ENCODE measurements around the gene NPW. TPM values are rescaled to one million over a fixed set of nuclear protein-coding genes. Genes with fewer than 3 reads are reported as not detected.
A peak's percentile ranks its signal among the peaks of the same experiment; 100 is the strongest.

Gene NPW
- total RNA-seq, 4 donors from 2014 or later = not detected

DNA sequence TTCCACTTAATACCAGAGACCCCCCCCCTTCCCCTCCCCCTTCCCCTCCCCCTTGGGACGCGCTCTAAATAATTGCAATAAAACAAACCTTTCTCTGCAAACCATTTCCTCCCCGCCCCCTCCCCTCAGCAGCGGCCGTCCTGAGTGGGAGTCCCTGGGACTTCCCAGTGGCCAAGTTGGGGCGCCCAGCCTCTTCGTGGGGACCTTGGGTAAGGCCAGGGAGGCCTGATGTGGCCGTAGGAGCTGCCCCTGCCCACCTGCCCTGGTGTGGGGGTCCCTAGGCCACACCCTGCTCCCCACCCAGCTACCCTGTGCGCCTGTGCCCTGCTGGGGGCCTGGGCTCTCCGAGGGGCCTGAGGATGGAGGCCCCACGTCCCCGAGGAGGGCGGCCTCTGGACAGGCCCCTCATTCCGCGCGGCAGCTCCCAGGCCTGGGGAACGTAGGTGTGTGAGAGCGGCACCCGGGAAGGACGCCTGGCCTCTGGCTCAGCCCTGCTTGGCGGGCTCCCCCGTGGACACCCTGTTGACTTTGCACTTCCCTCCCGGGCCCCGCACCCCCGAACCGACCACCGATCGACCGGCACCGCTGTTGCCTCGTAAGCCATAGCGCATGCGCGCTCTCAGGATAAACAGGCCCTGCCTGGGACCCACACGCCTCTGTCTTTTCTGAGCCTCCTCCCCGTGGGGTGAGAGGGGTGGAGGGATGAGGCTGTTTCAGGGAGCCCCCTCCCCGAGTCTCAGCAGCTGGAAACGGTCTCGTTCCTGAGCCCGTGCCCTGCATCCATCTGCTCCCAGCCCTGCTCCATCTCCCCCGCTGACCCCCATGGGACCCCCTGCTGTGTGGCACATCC is 19.0 kb downstream of the NPW start:
- Histone ChIP-seq H3K27ac (peak overlapping the region; percentile 67 to 84 (median 76)), H3K9me3 (no peaks in the 10 kb centered on the region), H3K27me3 (no peaks in the 10 kb centered on the region), H3K36me3 (no peaks in the 10 kb centered on the region), H3K4me3 (peak overlapping the region in 2 of 4 donors; percentile 15 to 26), H3K4me1 (peaks cover 29 to 45% of the 10 kb centered on the region in 2 donors)
- DNase-seq = no peak
- intact Hi-C loops (cut with DNase I; ENCODE audit: low total_unique reads) (no loop called here), in situ Hi-C loops (cut with MboI; ENCODE audit: low sequenced_read_pairs in 4 of 4) (no loop called here)
- ATAC-seq = no peak
- TF ChIP-seq, protein P1, sequence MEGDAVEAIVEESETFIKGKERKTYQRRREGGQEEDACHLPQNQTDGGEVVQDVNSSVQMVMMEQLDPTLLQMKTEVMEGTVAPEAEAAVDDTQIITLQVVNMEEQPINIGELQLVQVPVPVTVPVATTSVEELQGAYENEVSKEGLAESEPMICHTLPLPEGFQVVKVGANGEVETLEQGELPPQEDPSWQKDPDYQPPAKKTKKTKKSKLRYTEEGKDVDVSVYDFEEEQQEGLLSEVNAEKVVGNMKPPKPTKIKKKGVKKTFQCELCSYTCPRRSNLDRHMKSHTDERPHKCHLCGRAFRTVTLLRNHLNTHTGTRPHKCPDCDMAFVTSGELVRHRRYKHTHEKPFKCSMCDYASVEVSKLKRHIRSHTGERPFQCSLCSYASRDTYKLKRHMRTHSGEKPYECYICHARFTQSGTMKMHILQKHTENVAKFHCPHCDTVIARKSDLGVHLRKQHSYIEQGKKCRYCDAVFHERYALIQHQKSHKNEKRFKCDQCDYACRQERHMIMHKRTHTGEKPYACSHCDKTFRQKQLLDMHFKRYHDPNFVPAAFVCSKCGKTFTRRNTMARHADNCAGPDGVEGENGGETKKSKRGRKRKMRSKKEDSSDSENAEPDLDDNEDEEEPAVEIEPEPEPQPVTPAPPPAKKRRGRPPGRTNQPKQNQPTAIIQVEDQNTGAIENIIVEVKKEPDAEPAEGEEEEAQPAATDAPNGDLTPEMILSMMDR (IDR thresholded peaks at IDR 0.05 in 4 of 5, conservative IDR thresholded peaks at IDR 0.05 in 1 of 5) = no peak
- TF ChIP-seq POLR2A (IDR thresholded peaks at IDR 0.05) = no peak

DNA sequence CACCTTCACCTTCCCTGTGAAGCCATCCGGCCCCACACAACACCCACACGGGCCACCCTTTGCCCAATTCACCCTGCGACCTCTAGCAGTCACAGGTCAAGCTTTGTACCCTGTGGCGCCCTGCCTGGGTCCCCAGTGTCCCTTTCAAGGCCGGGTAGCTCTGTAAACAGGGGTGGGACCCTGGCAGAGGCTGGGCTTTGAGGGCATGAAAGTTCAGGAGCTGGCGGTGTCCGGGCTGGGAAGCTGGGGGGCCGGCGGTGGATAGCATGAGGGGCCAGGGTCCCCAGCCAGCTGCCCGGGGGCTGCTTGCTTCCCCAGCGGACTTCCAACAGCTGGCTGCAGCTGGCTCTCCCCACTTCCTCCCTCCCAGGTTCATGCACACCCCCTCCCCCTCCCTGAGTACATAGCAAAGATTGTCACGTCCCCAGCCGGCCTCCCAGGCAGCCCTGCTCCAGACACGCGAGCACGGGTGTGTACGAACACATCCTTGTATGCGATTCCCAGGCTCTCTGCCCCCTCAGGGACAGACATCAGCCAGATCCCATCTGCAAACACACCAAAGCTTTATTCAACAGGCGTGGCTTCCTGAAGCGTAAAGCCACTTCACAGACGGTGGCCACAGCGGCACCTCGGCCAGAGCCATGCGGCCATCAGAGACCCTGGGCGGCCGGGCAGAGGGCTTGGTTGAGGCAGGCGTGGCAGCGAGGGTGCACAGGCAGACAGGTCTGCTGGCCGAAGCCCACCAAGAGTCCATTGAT is 19.9 kb downstream of the NPW start:
- Histone ChIP-seq H3K4me3 (peak overlapping the region in 2 of 4 donors; percentile 15 to 26), H3K9me3 (no peaks in the 10 kb centered on the region), H3K27me3 (no peaks in the 10 kb centered on the region), H3K27ac (peak overlapping the region; percentile 67 to 84 (median 76)), H3K4me1 (peaks cover 29 to 42% of the 10 kb centered on the region in 2 donors), H3K36me3 (no peaks in the 10 kb centered on the region)
- TF ChIP-seq, protein P1 (IDR thresholded peaks at IDR 0.05 in 4 of 5, conservative IDR thresholded peaks at IDR 0.05 in 1 of 5) = no peak
- no peak for TF ChIP-seq POLR2A (IDR thresholded peaks at IDR 0.05)
- ATAC-seq = peak; percentile 38 to 47
- in situ Hi-C loops (cut with MboI; ENCODE audit: low sequenced_read_pairs in 4 of 4) (no loop called here), intact Hi-C loops (cut with DNase I; ENCODE audit: low total_unique reads) (no loop called here)
- DNase-seq = peak; percentile 40 to 59

DNA sequence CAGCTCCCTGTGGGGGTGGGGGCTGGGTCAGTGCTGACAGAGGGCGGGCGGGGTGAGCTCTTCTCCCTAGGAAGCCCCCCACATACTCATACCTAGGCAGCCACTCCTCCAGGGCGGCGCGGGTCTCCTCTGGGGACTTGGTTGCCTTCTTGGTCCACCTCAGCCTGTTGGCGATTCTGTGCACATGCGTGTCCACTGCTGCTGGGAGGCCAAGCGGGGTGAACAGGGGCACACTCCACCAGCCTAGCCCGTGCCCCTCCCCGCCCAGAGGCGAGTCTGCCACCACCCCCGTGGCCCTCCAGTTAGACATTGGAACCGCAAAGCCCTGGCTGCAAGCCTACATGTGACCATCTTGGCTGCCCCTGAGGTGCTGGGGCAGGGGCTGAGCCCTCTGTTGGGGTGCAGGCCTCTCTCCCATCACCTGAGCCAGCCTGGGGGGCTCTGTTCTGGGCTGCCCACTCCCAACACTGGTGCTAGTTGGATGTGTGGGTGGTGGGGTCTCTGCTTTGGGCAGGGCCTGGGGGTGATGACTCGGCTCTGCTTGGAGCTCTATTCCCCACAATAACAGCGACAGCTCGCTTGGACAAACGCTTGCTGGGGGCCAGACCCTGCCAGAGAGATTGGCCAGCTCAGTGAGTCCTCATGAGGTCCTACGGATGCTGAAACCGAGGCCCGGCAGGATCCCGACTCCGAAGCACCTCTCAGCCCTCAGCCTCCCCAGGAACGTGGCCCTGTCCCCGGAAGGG is 20.6 kb downstream of the NPW start:
- Histone ChIP-seq H3K9me3 (no peaks in the 10 kb centered on the region), H3K4me1 (peaks cover 30 to 39% of the 10 kb centered on the region in 2 donors), H3K4me3 (peak overlapping the region in 1 of 4 donors; percentile 15), H3K27me3 (no peaks in the 10 kb centered on the region), H3K27ac (peak overlapping the region; percentile 67 to 84 (median 76)), H3K36me3 (no peaks in the 10 kb centered on the region)
- TF ChIP-seq, protein P1 (IDR thresholded peaks at IDR 0.05 in 4 of 5, conservative IDR thresholded peaks at IDR 0.05 in 1 of 5) = no peak
- no peak for TF ChIP-seq POLR2A (IDR thresholded peaks at IDR 0.05)
- intact Hi-C loops (cut with DNase I; ENCODE audit: low total_unique reads) (no loop called here), in situ Hi-C loops (cut with MboI; ENCODE audit: low sequenced_read_pairs in 4 of 4) (no loop called here)
- DNase-seq (no peak), ATAC-seq (no peak)

DNA sequence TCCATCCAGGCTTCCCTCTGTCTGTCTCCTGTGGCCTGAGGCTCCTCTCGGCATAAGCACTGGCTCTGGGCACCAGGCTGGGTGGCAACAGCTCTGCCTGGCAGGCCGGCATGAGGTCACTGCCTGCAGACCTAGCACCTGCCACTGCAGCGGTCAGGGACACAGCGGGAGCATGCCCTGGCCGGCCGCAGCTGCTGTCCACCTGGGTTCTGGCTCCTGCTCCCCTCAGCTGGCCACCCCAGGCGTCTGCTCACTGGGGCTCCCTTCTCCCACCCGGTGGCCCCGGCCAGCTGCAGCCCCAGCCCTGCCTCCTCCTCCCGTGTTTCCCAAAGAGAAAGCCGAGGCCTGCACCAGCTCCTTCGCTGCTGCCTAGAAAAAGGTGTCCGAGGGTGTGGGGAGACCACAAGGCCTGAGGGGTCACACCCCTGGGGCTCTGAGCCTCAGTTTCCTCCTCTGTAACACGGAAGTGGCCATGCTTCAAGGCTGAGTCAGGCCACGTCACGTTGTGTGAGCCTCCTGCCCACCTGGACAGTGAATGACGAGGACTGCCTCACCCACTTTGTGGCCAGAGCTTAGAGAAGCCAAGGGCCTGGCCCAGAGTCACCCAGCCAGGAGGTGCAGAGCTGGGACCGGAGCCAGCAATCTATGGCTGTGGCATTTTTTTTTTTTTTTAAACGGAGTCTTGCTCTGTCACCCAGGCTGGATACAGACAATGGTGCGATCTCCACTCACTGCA is 21.4 kb downstream of the NPW start:
- peaks cover 36 to 37% of the 10 kb centered on the region in 2 donors for H3K4me1 ChIP-seq
- H3K27me3 ChIP-seq = no peaks in the 10 kb centered on the region
- in situ Hi-C loops (cut with MboI; ENCODE audit: low sequenced_read_pairs in 4 of 4) (no loop called here), intact Hi-C loops (cut with DNase I; ENCODE audit: low total_unique reads) (no loop called here)
- no peak overlapping the region for H3K4me3 ChIP-seq
- TF ChIP-seq, protein P1 (IDR thresholded peaks at IDR 0.05 in 4 of 5, conservative IDR thresholded peaks at IDR 0.05 in 1 of 5) = no peak
- TF ChIP-seq POLR2A (IDR thresholded peaks at IDR 0.05) = no peak
- DNase-seq = peak in 1 of 2 donors; percentile 56
- H3K36me3 ChIP-seq = no peaks in the 10 kb centered on the region
- ATAC-seq = peak; percentile 17 to 48
- peak overlapping the region; percentile 67 to 84 (median 76) for H3K27ac ChIP-seq
- no peaks in the 10 kb centered on the region for H3K9me3 ChIP-seq

Data from gastrocnemius medialis (tissue), 4 donors.